GM19099 (cell line): Measurements from ENCODE around the gene GFOD1.

Source experiments
- POLR2A ChIP-seq: IDR thresholded peaks from 3 replicates; pipeline ENCODE4 v1.6.1; 2011; ENCODE audit warnings: low read depth; ENCODE audit not compliant: insufficient read length; ENCODE audit errors: extremely low read depth

Gene GFOD1

DNA sequence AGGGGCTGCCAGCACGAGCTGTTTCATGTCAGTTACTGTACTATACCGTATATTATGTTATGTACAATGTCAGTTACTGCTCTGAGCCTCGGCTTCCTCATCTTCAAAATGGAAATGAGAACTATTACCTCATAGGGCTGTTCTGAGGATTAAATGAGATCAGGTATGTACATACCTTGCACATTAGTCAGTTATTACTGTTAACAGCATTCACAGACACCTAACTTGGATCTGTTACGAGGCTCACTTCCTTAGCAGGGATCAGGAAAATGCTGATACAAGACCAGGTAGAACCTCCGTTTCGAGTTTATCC, 89.4 kb downstream of the GFOD1 start:
- TF ChIP-seq POLR2A, result no peak

DNA sequence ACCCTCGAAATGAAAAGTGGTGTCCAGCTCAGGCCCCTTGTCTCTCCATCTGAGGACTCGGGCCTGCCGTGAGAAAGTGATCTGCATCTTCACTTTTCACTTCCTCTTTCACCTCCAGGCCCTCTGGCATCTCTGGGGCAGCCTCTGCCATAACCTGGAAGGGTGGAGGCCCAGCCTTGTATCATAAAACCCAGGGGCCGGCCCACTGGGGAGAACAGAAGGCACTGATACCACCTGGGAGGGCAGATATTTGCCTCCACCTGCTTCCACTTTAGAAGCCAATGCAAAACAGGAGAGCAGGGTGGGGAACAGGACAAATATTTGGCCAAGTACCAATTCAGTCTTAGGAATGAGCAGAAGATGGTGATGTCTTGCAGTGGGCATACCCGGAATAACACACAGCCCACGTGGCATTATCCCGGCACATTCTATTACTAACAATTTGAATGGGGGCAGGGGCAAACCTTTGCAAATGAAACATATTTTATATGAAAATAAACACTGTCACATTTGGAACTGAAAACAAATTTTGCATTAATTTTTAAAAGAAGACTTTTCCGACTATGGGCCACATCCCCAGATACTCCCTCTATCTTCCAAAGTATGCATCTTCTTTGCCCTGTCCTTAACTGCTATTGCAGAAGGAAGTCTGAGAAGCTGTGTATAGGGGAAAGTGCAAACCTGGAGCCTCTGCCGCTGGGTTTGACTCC, 89.9 kb downstream of the GFOD1 start:
- TF ChIP-seq POLR2A, result no peak

DNA sequence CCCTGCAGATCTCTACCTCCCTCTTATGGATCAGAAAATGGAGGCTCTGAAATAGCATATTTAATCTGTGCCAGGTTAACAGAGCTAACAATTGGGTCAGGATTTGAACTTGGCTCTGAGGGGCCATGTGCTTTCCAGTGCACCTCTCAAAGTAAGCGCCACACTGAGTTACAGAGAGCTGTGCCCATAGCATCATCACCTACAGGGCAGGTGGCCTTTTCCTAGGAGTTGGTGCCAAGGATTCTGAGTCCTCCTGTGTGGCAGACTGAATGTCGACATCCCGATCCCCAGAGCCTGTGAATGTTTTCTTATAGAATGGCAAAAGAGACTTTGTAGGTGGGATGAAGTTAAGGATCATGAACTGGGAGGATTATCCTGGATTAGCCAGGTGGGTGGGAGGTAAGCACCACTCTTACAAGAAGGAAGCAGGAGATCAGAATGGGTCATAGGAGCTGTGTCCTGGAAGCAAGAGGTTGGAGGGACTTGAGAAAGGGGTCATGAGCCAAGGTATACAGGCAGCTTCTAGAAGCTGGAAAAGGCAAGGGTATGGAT, 91.1 kb downstream of the GFOD1 start:
- no peak for TF ChIP-seq POLR2A

DNA sequence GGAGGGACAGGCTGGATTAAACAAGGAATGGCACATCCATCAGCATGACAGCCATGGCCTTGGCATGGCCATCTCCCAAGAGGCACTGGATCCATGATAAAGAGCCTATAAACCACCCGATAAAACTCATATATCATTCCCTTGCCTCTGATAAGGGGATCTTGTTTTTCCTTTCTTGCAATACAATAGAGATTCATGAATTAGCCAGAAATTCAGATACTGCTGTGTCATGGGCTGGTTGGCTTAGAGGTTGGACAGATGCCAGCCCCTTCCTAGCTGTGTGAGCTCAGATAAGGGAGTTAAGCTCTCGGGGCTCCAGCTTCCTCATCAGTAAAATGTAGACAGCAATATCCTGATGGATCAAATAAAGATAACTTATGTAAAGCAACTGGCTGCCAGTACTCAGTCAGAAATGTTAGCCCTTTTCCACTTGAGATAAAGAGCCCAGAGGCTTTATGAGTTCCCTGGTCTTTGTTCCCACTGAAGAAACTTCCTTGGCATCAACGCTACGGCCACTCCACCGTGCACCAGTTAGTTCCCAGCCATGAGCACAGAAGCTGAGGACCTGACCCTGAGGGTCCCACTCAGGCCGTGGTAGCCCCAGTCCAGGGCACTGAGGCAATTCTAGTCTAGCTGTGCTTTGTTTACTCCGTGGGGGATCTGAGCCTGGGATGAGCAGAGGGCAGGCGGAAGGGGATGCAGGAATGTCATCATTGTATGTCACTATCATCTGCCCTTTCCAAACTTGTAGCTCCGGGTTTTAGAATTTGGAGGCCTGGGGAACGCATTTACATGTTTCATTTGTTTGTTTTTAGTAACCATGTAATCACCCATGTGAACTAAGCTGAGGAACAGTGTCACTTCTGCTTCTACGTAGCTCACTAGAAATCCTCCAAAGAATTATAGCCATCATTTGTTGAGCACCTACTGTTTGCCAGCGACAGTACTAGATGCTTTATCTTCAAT, 91.8 kb downstream of the GFOD1 start:
- TF ChIP-seq POLR2A, result no peak

DNA sequence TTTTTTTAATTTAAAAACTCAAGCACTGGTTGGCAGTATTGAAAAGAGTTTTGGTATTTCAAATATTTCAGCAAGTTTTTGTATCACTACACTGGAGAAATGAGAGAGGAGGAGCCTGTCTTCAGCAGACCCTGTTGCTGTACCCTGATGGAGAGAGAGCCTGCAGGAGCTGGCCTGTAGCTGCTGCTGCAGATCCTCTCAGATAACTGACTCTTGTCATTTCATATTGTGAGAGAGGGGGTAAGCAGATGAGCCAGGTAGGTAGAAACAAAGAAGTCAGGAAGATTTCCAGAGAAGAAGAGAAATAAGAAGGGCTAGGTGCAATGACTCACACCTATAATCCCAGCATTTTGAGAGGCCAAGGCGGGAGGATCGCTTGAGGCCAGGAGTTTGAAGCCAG, 94.9 kb downstream of the GFOD1 start:
- TF ChIP-seq POLR2A, result no peak

DNA sequence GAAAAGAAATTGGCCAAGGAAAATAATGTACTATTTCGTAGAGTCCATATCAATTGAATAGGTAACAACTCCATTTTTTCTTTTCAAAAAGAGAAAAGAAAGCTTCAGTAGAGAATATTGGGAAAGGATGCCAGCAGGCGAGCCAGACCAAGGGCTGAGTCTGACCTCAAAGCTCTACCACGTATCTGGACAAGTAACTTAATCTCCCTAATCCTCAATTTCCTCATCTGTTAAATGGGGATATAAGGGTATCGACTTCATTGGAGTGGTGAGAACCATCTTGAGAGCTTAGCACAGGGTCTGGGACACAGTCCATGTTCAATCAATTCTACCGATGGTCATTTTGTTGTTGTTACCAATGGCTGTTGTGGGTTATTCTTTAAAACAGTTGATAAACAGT, 95.9 kb downstream of the GFOD1 start:
- no peak for TF ChIP-seq POLR2A

DNA sequence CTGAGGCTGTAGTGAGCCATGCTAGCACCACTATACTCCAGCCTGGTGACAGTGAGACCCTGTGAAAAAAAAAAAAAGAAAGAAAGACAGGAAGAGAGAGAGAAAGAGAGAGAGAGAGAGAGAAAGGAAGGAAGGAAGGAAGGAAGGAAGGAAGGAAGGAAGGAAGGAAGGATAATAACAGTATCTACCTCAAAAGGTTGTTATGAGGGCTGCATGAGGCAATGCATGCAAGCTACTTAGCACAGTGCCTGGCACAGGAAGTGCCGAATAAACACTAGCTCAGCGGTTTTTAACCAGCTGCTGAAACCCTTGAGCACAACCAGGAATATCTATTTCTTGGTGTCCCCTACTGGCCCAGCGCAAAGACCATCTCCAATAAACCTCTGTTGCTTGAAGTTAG, 96.7 kb downstream of the GFOD1 start:
- no peak for TF ChIP-seq POLR2A

DNA sequence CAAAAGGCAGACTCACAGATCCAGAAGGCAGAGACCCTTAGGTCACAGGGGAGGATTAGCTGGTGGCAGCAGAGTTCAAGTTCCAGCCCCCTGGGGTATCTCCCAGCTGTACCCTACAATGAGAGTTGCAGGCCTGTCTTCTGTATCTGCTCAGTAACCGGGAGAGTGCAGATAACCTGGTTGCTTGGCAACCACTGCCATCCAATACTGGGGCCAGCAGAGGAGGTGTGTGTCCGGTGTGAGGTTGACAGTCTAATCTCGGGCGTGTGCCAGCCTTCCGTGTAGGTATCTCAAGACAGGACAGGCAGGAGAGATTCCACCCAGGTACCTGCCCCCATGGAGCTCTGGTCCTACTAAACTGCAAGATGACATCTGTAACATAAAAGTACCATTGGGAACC, 102.4 kb downstream of the GFOD1 start:
- no peak for TF ChIP-seq POLR2A

DNA sequence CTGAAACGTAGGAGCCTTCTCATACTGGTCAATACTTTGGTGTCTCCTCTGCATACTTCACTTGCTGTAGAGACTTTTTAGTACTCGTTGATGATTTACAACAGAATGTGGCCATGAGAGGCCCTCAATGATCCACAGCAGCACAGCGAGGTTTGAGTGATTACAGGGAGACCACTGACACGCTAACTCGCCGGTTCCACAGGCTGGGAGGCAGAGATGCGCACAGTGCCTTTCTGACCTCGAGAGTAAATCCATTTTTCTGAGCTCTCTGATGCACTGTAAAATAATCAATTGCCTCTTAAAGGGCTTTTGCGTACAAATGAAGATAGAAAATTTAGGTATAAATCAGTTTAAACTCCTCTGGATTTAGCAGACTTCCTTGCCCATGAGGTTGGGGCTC, 102.9 kb downstream of the GFOD1 start:
- TF ChIP-seq POLR2A, result no peak

DNA sequence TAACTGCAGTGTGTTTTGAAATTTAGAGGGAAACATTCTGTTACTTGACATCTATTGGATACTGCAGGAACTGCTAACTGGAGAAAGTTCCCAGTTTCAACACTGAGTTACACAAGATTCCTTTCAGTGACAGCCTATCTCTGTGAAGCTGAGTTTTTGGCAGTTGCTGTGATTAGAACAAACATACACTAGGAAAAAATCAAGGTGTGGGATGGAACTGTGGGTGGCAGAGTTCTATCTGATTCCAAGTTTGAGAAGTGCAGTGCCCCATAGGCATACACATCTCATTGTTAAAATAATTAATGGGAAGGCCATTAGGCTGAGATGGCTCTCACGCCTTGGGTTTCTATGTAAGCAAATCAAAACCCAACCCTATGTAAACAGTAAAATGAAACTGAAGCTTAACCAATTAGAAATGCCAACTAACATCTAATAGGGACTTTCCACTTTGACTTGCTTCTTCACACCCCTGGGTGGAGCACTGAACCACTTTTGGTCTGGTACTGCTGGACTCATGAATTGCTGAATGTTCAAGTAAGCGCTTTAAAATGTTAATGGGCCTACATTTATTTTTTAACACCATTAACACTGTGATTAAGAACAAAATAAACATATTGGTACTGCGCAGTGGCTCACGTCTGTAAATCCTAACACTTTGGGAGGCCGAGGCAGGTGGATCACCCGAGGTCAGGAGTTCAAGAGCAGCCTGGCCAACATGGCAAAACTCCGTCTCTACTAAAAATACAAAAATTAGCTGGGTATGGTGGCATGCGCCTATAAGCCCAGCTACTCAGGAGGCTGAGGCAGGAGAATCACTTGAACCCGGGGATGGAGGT, 103.9 kb downstream of the GFOD1 start:
- no peak for TF ChIP-seq POLR2A

DNA sequence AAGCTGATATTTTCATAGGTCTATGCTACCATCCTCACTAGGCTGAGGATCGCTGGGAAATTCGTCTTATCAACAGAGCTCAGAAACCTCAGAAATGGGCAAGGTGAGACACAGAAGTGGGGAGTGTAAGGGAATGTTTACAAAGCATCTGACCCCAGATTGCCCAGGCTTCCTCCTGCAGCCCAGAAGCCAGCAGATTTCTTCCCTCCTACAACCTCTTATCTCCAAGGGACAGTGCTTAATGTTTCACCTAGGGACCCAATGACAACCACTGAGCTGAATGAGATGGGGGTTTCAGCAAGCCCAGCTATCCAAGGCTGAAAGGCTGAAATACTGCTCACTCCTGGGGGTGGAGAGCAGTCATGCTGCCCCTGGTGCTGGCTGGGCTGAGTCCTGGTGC, 106.6 kb downstream of the GFOD1 start:
- TF ChIP-seq POLR2A, result no peak

DNA sequence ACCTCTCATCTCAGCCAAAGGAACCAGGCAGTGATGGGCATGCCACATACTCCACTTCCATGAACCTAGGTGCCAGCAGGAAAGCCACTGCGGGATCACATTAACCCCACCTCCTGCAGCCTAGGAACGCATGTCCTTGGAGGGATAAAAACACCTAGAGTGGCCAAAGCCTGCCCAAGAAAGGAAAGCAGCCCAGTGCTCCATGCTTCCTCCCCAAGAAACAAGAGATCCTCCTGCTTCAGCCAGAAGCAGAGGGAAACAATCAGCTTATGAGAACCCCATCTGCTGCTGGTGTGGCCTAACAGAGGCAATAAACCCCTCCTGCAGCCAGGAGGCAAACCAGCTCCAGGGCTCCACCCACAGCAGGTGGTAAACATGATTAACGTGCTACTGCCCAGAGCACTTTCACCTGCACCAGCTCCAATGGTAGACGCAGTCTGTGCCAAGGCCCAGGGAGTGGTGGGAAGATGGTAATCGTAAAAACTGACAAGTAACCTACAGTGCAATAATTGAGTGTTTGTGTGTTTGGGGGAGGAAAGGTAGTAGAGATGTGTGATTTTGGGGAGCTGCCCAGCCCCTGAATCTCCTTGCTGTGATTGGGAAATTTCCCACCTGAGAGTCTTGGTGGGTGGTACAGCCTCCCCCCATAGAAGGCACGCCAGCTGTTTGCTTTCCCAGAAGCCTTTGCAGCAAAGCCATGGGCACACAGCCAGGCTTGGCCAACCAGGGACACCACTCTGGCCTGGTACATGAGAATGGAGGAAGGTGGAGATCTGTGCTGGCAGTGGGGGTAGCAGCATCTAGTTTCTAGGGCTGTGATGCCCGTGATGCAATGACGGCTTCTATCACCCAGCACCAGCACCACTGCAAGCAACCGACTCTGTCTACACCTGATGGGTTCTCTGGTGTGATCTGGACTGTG, 108.5 kb downstream of the GFOD1 start:
- TF ChIP-seq POLR2A, result no peak

DNA sequence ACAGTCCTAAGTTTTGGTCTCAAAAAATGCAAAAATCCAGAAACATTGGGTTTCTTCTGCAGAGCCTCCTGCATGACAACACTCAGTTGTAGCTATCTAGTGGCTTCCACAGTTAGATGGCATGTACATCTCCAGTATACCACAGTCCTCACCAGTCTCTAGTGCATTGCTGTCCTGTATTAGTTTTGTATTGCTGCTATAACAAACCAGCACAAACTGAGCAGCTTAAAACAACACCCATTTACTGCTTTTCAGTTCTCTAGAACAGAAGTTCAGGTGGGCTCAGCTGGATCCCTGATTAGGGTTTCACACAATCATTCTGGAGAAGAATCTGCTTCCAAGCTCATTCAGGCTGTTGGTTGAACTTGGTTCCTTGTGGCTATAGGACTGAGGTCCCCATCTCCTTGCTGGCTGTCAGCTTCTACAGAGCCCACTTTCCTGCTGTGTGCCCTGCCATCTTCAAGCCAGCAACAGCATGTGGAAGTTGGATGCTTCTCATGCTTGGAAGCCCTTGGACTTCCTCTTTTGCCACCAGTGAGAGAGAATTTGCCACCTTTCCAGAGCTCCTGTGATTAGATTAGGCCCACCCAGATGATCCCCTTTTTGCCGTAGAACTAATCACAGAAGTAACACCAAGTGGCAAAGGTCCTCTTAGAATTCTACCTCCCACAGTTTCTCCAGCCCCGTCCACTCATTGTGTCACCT, 110.2 kb downstream of the GFOD1 start:
- no peak for TF ChIP-seq POLR2A

DNA sequence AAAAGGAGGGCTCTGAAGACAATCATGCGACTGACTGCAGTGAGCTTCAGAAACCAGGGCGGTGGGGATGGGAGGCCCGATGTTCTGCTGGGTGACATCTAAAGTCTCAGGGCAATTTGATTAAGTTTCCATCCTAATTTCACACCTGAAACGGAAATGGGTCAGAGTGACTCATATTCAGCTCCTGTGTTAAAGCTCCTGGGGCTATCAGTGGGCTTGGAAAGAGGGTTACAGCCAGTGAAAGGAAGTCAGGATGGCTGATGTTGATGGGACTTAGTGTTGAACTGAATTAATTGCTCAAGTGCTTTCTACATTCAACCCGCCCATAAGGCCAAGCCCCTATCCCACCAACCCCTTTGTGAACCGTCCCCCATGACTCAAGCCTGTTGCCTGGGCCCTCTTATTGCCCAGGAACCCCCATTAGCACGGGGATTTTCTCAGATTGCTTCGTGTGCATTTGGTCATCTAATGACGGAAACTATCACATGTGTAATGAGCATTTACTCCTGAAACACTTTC, 112.0 kb downstream of the GFOD1 start:
- no peak for TF ChIP-seq POLR2A

DNA sequence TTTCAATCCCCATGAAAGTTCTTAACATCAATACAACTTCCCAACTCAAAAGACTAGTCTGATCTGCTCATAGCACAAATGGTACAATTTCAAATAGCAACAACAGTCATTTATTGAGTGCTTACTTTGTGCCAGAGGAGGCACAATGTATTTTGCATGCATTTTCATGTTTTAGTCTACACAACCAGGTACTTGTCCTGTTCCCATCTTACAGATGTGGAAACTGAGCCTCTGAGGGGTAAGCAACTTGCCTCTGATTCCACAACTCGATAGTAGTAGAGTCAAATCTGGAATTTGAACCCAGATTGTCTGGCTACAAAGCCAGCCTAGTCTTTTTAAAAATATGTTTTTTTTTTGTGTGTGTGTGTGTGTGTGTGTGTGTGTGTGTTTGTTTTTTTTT, 113.5 kb downstream of the GFOD1 start:
- no peak for TF ChIP-seq POLR2A
